ENCODE results near the gene OOEP.
"Not testable (repeated sequence)": the region's sequence is repeated elsewhere in the genome, so short reads cannot be mapped to it uniquely, and the experiment has no call there.

OOEP gene

DNA sequence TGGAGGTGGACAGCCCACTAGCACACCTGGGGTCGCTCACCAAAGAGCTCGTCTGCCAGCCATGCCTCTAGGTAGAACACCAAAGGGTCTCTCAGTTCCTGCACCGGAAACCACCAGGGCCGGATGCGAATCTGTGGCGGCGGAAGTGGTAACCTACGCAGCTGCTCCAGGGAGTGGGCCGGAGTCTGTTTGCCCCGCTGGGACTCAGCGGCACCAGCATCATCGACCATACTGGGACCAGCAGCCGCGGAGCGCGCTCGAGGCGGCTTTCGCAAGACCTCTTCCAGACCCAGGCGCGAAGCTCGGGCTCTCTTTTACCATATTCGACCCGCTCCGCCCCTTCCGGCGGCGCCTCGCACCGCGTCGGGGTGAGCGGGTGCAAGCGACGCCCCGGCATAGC is at the start of gene OOEP:
OOEP (minus strand) TSS at position 335 of the 400 bp plus-strand sequence; CDS start at position 230, 105 bp downstream.
- no peak for DNase-seq (ENCODE audit: low spot score)

DNA sequence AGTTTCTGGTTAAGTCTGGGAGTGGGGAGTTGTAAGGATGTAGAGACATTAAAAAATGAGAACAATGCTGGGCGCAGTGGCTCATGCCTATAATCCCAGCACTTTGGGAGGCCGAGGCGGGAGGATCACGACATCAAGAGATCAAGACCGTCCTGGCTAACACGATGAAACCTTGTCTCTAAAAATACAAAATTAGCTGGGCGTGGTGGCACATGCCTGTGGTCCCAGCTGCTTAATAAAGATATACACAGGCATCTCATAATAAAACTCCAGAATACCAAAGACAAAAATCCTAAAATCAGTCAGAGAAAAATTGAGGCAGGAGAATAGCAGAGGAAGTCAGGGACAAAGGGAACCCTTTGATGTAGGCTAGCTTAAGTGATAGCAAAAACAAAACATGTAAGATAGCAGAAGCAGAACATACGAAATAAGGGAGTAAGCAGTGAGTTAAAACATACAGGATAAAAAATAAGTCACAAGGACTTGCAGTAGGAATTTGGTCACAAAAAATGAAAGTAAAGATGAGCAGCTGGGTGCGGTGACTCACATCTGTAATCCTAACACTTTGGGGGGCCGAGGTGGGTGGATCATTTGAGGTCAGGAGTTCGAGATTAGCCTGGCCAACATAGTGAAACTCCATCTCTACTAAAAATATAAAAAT is 48.5 kb upstream of the OOEP start:
- DNase-seq (ENCODE audit: low spot score): no peak

DNA sequence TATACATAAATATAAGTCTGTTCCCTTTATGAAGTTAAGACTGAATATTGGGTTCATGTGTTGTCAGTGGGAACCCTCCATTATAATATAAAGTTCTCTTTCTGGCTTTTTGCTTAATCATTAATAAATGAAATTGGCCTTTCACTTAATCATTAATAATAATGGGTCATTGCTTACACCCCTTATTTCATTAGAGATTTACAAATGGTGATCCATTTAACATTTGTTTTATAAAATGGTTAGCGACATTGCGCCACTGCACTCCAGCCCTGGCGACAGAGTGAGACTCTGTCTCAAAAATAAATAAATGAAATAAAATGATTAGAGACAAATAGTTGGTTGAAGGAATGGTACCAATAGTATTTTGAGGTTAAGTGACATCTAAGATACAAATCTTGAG is 43.4 kb upstream of the OOEP start:
- no peak for DNase-seq (ENCODE audit: low spot score)

DNA sequence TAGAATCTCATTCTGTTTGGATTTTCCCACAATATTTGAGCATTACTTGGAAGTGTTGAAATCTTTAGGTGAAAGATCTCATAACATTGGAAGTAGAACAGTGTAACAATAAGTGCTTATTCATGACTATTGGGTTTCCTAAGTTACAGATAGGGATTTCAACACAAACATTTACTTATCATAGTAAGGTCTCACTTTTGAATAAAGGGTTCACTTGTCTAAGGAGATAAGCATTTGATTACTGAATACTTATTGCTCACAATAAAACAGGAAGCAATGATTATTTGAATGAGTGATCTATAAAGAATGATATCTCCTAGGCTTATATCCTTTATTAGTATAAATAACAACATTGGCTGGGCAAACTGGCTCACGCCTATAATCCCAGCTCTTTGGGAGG is 39.7 kb upstream of the OOEP start:
- DNase-seq (ENCODE audit: low spot score): no peak

DNA sequence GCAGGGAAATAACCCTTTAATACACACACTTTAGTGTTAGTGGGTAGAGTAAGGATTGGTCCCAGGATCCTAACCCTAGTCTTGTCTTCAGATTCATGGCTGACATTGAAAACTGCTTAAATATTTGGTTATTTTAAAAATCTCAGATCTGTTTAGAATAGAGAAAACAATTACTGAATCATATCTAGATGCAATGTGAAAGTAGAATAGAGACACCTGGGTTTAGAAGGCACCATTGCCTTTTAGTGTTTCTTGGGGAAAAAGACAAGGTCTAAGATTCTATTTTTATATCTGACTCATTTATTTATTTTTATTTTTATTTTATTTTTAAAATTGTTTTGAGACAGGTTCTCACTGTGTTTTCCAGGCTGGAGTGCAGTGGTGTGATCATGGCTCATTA is 31.0 kb upstream of the OOEP start:
- no peak for DNase-seq (ENCODE audit: low spot score)

DNA sequence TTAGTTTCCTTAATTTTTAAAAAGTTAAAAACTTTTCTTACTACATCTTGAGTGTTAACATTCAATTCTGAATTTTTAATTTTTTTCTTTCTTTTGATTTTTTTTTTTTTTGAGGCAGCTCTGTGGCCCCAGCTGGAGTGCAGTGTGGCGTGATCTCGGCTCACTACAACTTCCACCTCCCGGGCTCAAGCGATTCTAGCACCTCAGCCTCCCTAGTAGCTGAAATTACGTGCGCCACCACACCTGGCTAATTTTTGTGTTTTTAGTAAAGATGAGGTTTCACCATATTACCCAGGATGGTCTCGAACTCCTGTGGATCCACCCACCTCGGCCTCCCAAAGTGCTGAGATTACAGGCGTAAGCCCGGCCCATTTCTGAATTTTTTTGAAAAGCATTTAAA is 26.2 kb upstream of the OOEP start:
- no peak for DNase-seq (ENCODE audit: low spot score)

DNA sequence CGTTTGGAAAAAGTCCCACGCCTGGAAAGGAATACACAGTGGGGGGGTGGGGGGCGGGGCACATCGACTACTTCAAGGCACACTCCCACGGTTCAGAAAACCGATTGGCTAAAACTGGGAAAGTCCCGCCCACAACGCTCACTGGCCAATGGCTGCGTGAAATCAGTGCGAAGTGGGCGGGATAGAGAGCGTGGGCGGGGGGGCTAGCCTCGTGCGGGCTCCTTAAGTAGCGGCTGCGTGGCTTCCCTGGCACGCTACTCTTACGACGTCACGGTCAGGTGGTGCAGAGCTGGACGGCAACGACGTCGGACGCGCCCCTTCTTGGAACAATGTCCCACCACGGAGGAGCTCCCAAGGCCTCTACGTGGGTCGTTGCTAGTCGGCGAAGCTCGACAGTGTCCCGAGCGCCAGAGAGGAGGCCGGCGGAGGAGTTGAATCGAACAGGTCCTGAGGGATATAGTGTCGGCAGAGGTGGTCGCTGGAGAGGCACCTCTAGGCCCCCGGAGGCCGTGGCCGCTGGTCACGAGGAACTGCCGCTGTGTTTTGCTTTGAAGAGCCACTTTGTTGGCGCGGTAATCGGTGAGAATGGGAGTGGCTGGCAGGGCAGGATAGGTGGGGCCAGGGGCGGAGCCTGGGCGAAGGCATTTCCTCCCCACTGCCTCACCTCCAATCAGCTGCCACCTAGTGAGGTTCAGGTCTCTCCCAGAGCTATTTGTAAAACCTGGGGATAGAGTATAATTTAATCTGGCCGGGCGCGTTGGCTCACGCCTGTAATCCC is 25.1 kb upstream of the OOEP start, which contains the start of gene DDX43:
DDX43 (plus strand) TSS at position 252 of the 778 bp plus-strand sequence; CDS start at position 330, 78 bp downstream.
- DNase-seq (ENCODE audit: low spot score): no peak

DNA sequence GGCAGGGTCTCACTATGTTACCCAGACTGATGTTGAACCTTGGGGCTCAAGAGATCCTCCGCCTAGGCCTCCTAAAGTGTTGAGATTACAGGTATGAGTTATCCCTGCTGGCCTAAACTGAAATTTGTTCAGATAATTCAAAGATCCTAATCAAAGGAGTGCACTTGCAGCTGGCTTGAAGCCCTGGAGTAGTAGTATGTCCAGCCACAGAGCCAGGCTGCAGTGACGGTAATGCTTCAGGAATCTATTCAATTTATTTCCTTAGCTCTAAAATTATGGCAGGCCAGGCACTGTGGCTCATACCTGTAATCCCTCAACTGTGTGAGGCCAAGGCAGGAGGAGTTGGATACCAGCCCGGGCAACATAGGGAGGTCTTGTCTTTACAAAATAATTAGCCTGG is 23.6 kb upstream of the OOEP start:
- DNase-seq (ENCODE audit: low spot score): no peak

DNA sequence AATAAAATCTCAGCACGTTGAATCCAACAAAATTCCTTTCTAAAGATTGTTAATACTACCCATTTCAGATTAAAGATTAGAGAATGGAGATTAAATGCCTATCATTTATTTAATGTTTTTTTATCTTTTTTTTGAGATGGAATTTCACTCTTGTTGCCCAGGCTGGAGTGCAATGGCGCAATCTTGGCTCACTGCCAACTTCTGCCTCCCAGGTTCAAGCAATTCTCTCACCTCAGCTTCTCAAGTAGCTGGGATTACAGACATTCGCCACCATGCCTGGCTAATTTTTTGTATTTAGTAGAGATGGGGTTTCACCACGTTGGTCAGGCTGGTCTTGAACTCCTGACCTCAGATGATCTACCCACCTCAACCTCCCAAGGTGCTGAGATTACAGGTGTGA is 22.5 kb upstream of the OOEP start:
- not testable (repeated sequence) for DNase-seq (ENCODE audit: low spot score)

DNA sequence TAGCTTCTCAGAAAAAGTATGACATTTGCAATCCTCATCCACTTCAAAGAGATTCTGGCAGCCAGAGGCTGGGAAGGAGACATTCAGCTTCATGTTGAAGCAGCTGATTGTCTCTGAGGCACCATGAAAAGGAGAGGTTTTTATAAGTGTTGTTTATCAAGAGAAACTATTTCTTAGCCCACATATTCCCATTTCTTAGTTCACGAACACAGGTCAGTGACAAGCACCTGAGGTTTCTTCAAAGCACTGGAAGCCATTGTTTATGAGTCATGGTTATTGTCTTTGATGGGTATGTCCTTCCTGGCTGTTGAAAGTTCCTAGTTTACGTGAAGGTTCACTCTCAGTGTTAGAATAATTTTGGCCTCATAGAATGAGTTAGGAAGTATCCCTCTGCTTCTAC is 22.0 kb upstream of the OOEP start:
- DNase-seq (ENCODE audit: low spot score): no peak

DNA sequence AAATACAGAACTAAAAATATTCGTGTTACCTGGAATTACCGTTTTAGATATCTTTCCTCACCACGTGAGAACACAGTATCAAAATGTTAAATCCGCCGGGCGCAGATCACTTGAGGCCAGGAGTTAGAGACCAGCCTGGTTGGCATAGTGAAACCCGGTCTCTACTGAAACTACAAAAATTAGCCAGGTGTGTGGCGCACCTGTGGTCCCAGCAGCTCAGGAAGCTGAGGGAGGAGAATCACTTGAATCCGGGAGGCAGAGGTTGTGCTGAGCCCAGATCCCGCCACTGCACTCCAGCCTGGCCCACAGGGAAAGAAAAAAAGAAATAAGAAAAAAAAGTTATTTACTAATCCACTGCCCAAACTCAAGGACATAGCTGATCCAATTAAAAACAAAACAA is 20.2 kb upstream of the OOEP start:
- DNase-seq (ENCODE audit: low spot score): no peak

DNA sequence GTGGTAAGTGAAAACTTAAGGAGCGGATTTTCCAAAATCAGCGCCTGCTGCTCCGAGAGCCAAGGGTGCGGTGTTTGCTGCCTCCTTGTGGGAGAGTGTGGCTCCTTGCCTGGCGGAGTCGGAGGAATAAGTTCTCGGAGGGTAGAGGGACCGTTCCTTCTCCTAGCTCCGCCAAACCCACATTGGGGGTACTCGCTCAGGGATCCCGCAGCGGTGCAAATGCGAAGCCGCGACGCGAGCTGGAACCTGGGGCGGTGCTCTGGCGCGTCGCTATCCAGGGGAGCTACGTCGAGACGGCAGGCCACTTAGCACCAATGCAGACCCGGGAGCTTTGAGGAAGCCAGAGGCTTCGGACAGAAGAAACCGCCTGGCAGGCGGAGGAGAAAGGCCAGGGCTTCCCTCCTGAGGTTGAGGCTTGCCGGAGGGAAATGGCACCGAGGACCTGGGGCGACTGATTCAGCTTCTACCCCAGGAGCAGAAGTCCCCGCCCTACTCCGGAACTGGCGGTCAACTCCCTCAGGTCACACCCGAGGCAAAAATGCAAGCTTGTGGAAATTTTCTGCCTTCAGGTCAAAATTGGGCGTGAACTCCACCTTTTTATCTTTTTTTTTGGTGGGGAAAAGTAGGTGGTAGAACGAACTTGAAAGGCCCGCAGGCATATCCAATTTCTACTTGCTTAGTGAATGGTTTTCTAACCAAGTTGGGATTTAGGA is 19.3 kb upstream of the OOEP start:
- DNase-seq (ENCODE audit: low spot score): no peak

DNA sequence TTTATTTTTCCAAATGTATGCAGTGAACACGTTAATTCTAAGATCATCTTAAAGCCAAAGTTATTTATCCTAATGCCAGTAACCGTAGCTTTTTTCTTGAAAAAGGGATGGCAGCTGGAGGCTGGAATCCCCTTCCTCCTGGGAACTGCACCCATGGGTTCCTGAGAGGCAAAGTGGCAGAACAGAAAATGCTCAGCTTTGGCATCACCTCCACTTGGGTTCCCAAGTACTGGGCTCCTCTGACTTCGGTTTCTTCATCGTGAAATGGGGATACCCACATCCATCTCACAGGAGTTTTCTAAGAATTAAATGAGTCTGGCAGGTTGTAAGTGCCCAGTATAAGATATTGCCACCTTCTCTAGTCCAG is 18.7 kb upstream of the OOEP start:
- DNase-seq (ENCODE audit: low spot score): no peak

DNA sequence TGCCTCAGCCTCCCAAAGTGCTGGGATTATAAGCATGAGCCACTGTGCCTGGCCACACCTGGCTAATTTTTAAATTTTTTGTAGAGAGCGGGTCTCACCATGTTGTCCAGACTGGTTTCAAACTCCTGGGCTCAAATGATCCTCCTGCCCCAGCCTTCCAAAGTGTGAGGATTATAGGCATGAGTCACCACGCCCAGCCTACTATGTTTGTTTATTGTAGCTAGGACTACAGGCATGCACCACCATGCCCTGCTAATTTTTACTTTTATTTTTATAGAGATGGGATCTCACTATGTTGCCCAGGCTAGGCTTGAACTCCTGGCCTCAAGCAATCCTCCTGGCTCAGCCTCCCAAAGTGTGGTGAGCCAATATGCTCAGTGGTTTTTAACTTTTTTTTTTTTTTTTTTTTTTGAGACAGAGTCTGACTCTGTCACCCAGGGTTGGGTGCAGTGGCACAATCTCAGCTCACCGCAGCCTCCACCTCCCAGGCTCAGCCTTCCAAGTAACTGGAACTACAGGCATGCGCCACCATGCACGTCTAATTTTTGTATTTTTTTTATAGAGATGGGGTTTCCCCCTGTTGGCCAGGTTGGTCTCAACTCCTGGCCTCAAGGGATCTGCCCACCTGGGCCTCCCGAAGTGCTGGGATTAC is 12.9 kb upstream of the OOEP start:
- DNase-seq (ENCODE audit: low spot score): no peak

DNA sequence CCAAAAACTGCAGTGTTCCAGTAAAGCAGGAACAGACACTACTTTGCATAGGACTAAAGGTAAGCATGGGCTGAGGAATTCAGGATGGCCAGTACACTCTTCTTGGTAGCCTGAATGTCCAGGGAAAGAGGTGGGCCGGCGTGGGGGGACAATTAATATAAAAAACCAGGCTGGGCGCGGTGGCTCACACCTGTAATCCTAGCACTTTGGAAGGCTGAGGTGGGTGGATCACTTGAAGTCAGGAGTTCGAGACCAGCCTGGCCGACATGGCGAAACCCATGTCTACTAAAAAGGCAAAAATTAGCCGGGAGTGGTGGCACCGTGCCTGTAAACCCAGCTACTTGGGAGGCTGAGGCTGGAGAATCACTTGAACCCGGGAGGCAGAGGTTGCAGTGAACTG is 11.8 kb upstream of the OOEP start:
- DNase-seq (ENCODE audit: low spot score): not testable (repeated sequence)

DNA sequence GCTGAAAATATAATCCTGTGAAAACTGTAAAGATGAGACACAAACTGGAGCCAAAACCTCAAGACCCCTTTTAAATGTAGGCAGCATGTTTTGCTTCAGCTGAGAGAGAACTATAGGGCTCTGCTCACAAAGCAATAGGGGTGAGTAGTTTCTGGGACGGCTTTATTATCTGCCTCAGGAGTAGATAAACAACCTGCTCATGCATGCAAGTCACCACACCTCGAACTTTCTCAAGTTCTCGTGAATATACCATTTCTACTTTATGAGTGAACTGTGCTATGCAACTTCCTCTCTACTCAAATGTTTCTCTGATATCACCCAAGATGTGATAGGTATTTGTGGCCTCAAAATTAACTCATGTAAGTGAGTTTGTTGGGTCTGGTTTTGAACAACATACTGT is 7.5 kb upstream of the OOEP start:
- no peak for DNase-seq (ENCODE audit: low spot score)

DNA sequence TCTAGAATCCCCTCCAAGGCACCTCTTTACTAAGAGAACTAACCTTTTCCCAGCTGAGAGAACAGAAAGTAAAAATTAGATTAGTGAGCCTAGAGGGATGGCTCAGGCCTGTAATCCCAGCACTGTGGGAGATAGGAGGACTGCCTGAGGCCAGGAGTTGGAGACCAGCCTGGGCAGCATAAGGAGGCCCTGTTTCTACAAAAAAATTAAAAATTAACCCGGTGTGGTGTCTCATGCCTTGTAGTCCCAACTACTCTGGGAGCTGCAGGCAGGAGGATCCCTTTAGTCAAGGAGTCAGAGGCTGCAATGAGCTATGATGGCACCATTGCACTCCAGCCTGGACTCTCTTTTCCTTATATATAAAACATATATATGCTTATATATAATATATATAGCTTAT is 5.5 kb upstream of the OOEP start:
- no peak for DNase-seq (ENCODE audit: low spot score)

DNA sequence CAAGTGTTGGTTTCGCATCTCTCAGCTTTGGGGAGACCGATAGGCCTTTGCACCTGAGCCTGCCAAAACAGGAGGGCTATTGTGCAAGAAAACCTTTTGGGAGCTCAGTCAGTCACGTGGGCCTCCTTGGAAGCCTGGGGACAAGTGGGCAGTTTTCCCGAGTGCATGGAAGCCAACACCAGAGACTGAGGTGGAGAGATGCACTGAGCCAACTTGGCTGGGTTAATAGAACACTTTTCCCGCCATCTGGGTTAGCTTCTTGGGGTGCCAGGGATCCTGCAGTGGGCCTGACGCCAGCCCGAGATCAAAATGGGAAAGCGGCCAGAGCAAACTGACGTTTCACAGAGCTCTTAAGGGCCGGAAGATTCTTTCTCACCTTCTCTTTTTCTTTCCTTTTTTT is 2.8 kb upstream of the OOEP start:
- no peak for DNase-seq (ENCODE audit: low spot score)

DNA sequence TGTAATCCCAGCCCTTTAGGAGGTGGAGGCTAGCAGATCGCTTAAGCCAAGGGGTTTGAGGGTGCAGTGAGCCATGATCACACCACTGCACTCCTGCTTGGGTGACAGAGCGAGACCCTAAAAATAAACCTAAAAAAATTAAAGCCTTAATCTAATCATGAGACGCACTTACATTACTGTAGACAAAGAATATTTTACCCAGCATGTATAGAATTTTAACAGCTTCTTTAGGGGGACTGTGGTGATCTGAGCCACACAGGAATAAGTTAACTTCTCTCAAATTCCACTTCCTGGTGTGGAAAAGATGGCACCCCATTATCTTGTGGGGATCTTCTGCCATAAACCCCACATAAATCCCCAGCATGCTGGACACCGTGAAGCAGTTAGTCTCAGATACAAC is 2.3 kb upstream of the OOEP start:
- DNase-seq (ENCODE audit: low spot score): no peak

DNA sequence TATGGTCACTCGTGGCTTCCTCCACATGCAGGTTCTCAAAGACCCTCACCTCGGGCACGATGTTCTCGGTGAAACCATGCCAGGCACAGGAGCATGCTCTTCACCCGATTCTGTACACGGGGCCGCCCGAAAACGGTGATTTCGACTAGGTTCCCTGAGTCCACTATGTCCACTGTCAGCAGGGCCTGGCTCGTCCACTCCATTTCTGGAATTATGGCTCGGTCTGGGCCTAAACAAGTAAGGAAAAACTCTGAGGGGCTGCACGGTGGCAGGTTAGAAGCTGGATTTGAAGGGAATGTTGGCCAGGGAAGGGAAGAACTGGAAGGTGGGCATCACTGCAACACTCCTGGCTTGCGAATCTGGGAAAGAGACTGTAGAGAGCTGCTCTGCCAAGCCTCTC is 540 bp downstream of the OOEP start:
- DNase-seq (ENCODE audit: low spot score): no peak

DNA sequence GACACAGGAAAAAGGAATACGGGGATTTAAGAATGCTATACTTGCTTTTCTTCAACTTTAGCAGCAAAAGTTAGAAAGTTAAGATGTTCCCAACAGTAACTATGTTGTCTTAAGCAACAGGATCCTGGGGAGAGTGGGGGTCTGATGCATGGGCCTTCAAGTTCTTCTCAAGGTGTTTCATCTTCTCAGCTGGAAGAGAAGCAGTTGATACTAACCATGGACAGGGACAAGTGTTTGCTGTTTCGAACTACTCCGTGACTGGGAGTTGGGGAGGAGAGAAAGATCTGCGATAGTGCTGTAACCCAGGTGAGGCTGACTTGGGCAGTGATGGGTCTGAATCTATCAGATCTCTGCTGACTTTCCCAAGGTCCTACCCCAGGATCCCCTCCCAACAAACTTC is 1.0 kb downstream of the OOEP start:
- no peak for DNase-seq (ENCODE audit: low spot score)

DNA sequence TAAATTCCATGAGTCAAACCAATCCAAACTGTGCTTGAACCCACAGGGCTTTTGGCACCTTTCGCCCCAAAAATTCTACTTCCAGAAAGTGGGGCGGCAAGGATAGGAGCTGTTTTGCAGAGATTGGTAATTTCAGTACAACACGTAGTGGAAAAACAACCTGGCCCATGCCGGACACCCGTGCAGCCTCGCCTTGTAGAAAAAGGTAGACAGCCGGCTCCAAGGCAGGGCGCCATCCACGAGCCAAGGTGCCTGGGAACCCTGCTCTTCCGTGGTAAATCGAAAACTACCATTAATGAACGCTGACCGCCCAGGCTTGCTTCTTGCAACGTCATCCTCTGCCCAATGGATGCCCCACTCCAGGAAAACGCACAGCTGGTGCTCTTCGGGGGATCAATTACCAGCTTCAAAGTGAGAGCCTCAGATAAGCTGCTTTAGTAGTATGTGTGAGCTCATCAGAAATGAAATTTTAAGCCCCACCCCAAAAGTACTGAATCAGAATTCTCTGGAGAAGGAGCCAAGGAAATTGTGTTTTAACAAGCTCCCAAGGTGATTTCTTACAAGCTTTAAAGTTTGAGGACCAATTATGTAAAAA is 1.8 kb downstream of the OOEP start:
- DNase-seq (ENCODE audit: low spot score): no peak
